Osteoblast (primary cell): ENCODE measurements around the gene PSMB3. TPM values are rescaled to one million over a fixed set of nuclear protein-coding genes. Genes with fewer than 3 reads are reported as not detected.

Source experiments
- DNase-seq: peaks from one replicate; pipeline ENCODE4 v3.0.0; 2011; ENCODE audit warnings: low spot score, mixed read lengths; ENCODE audit not compliant: insufficient read length; ENCODE audit errors: missing footprints
- H2AFZ ChIP-seq: 2 replicates; pipeline ENCODE4 v1.6.0; 2011; ENCODE audit warnings: mild to moderate bottlenecking, low read length
- H3K27ac ChIP-seq: 2 replicates; pipeline ENCODE4 v1.5.1; 2011; ENCODE audit warnings: mild to moderate bottlenecking, low read depth, low read length, moderate library complexity
- H3K27me3 ChIP-seq: 2 replicates; pipeline ENCODE4 v1.6.0; 2012; ENCODE audit warnings: mild to moderate bottlenecking, control low read depth, inconsistent platforms, low read length, moderate library complexity; ENCODE audit not compliant: insufficient read depth
- H3K36me3 ChIP-seq: 2 replicates; pipeline ENCODE4 v1.5.1; 2011; ENCODE audit warnings: mild to moderate bottlenecking, low read length, control low read depth, moderate library complexity; ENCODE audit not compliant: insufficient read depth
- H3K4me1 ChIP-seq: 2 replicates; pipeline ENCODE4 v1.5.1; 2011; ENCODE audit warnings: mild to moderate bottlenecking, low read length, control low read depth, moderate library complexity; ENCODE audit not compliant: insufficient read depth
- H3K4me2 ChIP-seq: 2 replicates; pipeline ENCODE4 v1.6.0; 2011; ENCODE audit warnings: mild to moderate bottlenecking, low read length; ENCODE audit not compliant: insufficient read depth
- H3K4me3 ChIP-seq: fragments of 200-600 bp; sonication (generic); 3 replicates; pipeline ENCODE4 v1.5.1; 2012; ENCODE audit warnings: mild to moderate bottlenecking, low read length, inconsistent platforms; ENCODE audit not compliant: insufficient read depth
- H3K79me2 ChIP-seq: 2 replicates; pipeline ENCODE4 v1.6.0; 2012; ENCODE audit warnings: mild to moderate bottlenecking, low read length, control low read depth, inconsistent platforms; ENCODE audit not compliant: insufficient read depth
- H3K9me3 ChIP-seq: 2 replicates; pipeline ENCODE4 v1.5.1; 2011; ENCODE audit warnings: low read depth, low read length, control low read depth
- H4K20me1 ChIP-seq: 2 replicates; pipeline ENCODE4 v1.6.0; 2012; ENCODE audit warnings: mild to moderate bottlenecking, low read length, control low read depth; ENCODE audit not compliant: insufficient read depth
- total RNA-seq: library from RNA; depleted of rRNA; stranded (reverse); fragments of >200 nt; gene quantifications from 2 replicates; pipeline ENCODE4 v1.2.3, GENCODE V29; 2012
- TF ChIP-seq, protein P1 (sequence below): IDR thresholded peaks from 2 replicates; pipeline ENCODE4 v1.5.1; 2011; ENCODE audit warnings: mild to moderate bottlenecking, low read depth, low read length, moderate library complexity; ENCODE audit errors: extremely low read depth

The PSMB3 gene
- total RNA-seq, 1 donor = 235 TPM

- H3K4me3 ChIP-seq = peak overlapping the region; percentile 97
- peaks cover 55% of the 10 kb centered on the region for H3K79me2 ChIP-seq
- TF ChIP-seq, protein P1, sequence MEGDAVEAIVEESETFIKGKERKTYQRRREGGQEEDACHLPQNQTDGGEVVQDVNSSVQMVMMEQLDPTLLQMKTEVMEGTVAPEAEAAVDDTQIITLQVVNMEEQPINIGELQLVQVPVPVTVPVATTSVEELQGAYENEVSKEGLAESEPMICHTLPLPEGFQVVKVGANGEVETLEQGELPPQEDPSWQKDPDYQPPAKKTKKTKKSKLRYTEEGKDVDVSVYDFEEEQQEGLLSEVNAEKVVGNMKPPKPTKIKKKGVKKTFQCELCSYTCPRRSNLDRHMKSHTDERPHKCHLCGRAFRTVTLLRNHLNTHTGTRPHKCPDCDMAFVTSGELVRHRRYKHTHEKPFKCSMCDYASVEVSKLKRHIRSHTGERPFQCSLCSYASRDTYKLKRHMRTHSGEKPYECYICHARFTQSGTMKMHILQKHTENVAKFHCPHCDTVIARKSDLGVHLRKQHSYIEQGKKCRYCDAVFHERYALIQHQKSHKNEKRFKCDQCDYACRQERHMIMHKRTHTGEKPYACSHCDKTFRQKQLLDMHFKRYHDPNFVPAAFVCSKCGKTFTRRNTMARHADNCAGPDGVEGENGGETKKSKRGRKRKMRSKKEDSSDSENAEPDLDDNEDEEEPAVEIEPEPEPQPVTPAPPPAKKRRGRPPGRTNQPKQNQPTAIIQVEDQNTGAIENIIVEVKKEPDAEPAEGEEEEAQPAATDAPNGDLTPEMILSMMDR = no peak
- peak overlapping the region; percentile 87 for H2AFZ ChIP-seq
- H3K27me3 ChIP-seq = no peaks in the 10 kb centered on the region
- H4K20me1 ChIP-seq = peaks cover 38% of the 10 kb centered on the region
- H3K36me3 ChIP-seq = peaks cover 9% of the 10 kb centered on the region
- H3K9me3 ChIP-seq = no peaks in the 10 kb centered on the region
- peak overlapping the region; percentile 96 for H3K4me2 ChIP-seq
- peak overlapping the region; percentile 70 for H3K27ac ChIP-seq
- peaks cover 41% of the 10 kb centered on the region for H3K4me1 ChIP-seq
- DNase-seq = peak; percentile 90
Observed at GRCh38 chr17:38747463-38748148, 4.9 kb upstream of the PSMB3 start.

DNA sequence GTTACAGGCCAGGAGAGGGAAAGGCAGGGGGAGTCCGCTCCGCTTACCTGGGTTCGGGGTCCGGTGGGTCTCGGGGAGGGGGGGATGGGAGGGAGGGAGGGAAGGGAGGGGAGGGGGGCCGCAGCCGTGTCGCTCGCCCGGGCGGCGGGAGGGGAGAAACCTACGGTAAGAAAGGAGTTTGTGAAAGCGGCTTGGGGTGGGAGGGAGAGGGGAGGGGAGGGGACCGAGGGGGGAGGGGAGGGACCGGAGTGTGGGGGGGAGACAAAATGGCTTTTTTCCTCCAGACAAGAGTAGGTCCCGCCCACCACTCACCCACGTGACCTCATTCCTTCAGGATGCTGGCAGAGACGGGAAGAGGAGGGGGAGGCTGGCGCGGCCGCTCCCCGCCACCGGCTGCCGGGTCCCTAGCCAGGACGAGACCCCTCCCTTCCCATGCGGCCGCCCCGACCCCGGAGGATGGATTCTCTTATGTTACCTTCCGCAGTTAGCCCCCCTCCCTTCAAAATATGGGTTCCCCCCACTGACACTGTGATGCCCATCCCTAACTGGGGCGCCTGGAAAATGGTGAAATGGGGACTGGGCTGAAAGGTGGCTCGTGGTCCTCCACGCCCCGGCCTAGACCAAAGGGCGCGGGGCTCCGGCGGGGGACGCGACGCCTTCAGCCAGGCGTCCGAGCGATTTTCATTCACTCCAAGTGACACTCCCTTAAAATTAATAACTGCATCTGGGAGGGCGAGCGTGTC, 4.2 kb upstream of the PSMB3 start, which contains the start of gene PCGF2:
Gene PCGF2 (minus strand): TSS at position 188 of the 743 bp plus-strand sequence. CDS start 7,934 bp downstream, outside the sequence.
- H3K79me2 ChIP-seq = peaks cover 55% of the 10 kb centered on the region

DNA sequence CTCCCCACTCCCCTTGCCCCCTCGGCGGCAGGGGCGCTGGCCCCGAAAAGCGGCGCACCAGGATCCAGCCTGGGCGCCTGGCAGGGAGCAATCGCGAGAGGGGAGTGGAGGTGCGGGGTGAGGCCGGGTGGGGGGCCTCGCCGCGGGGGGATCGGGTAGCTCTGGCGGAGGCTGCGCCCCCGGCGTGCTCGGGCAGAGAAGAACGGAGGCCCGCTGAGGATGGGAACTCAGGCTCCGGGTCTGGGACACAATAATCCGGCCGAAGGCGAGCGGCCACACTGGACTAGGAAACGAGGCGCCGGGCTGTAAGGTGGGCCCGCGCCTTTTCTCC, 3.7 kb upstream of the PSMB3 start:
- H3K27ac ChIP-seq = peak overlapping the region; percentile 28
- peaks cover 6% of the 10 kb centered on the region for H3K36me3 ChIP-seq
- H3K9me3 ChIP-seq = no peaks in the 10 kb centered on the region
- peak overlapping the region; percentile 41 for H2AFZ ChIP-seq
- H3K79me2 ChIP-seq = peaks cover 55% of the 10 kb centered on the region
- peak; percentile 86 for DNase-seq
- TF ChIP-seq, protein P1 = no peak
- peak overlapping the region; percentile 89 for H3K4me2 ChIP-seq
- H3K27me3 ChIP-seq = no peaks in the 10 kb centered on the region
- H4K20me1 ChIP-seq = peaks cover 28% of the 10 kb centered on the region
- H3K4me3 ChIP-seq = peak overlapping the region; percentile 99
- H3K4me1 ChIP-seq = peaks cover 45% of the 10 kb centered on the region

More for the DNA sequence above, 4.2 kb upstream of the PSMB3 start, which contains the start of gene PCGF2:
- no peaks in the 10 kb centered on the region for H3K9me3 ChIP-seq
- H3K4me1 ChIP-seq = peaks cover 40% of the 10 kb centered on the region
- peaks cover 6% of the 10 kb centered on the region for H3K36me3 ChIP-seq
- H3K4me2 ChIP-seq = peak within 1 kb of the TSS; percentile 96
- H3K27ac ChIP-seq = peak within 1 kb of the TSS; percentile 70
- peaks cover 31% of the 10 kb centered on the region for H4K20me1 ChIP-seq
- peak within 1 kb of the TSS; percentile 87 for H2AFZ ChIP-seq
- H3K4me3 ChIP-seq = peak within 1 kb of the TSS; percentile 99
- TF ChIP-seq, protein P1 = no peak
- no peaks in the 10 kb centered on the region for H3K27me3 ChIP-seq
- DNase-seq = peak; percentile 97
